K562 (cell line): ENCODE data around the gene CATSPER1. TPM values are rescaled to one million over a fixed set of nuclear protein-coding genes. Genes with fewer than 3 reads are reported as not detected.

ENCODE experiments used
- CBFA2T3 ChIP-seq: fragments of 450-650 bp; IDR thresholded peaks from 2 replicates; pipeline ENCODE4 v1.6.1; 2017
- CBFB ChIP-seq: sonication (generic); formaldehyde crosslinking; IDR thresholded peaks from 2 replicates; pipeline ENCODE4 v1.4.0; 2020; ENCODE audit warnings: mild to moderate bottlenecking, missing genetic modification reagents
- CREB3 ChIP-seq: fragments of 450-650 bp; conservative IDR thresholded peaks from 2 replicates; pipeline ENCODE4 v1.6.1; 2016; ENCODE audit warnings: missing genetic modification characterization, low read depth, mild to moderate bottlenecking, missing compliant biosample characterization, moderate library complexity
- CTCFL ChIP-seq: IDR thresholded peaks from 2 replicates; pipeline ENCODE4 v1.6.1; 2011; ENCODE audit warnings: borderline replicate concordance, low read depth, mild to moderate bottlenecking, moderate library complexity, low read length; ENCODE audit not compliant: insufficient read depth, poor library complexity, severe bottlenecking
- DIDO1 ChIP-seq: fragments of 450-650 bp; IDR thresholded peaks from 2 replicates; pipeline ENCODE4 v1.6.1; 2016; ENCODE audit warnings: low read depth, missing biosample characterization, missing genetic modification characterization
- ELK3 ChIP-seq: fragments of 450-650 bp; formaldehyde crosslinking; IDR thresholded peaks from 2 replicates; pipeline ENCODE4 v1.4.0; 2020; ENCODE audit warnings: mild to moderate bottlenecking
- ETV1 ChIP-seq: fragments of 450-650 bp; conservative IDR thresholded peaks from 2 replicates; pipeline ENCODE4 v1.6.1; 2016; ENCODE audit warnings: missing genetic modification characterization, control low read depth, low read depth, missing compliant biosample characterization
- MAZ ChIP-seq, 2 experiments: fragments of 450-650 bp in 1 of 2; sonication (generic) in 1 of 2; formaldehyde crosslinking; IDR thresholded peaks in 1 of 2; conservative IDR thresholded peaks in 1 of 2; 2 replicates each; pipeline versions ENCODE4 v1.4.0 to v1.5.0; 2020; ENCODE audit warnings: mild to moderate bottlenecking in 1 of 2, missing genetic modification reagents in 1 of 2
- MTA3 ChIP-seq: fragments of 450-650 bp; formaldehyde crosslinking; IDR thresholded peaks from 2 replicates; pipeline ENCODE4 v1.6.1; 2017; ENCODE audit warnings: mild to moderate bottlenecking, borderline replicate concordance
- RBM17 ChIP-seq: fragments of 200-400 bp; formaldehyde crosslinking; IDR thresholded peaks from 2 replicates; pipeline ENCODE4 v1.6.1; 2017; ENCODE audit warnings: low read depth, mild to moderate bottlenecking, low read length, borderline replicate concordance
- RNF219 ChIP-seq: fragments of 250-450 bp; sonication (Bioruptor Pico); IDR thresholded peaks from 2 replicates; pipeline ENCODE4 v1.5.0; 2022; ENCODE audit warnings: mild to moderate bottlenecking
- SMARCA4 ChIP-seq: fragments of 450-650 bp; IDR thresholded peaks from 2 replicates; pipeline ENCODE4 v1.6.1; 2016
- TFAP4 ChIP-seq: sonication (generic); formaldehyde crosslinking; IDR thresholded peaks from 2 replicates; pipeline ENCODE4 v1.8.0; 2022; ENCODE audit warnings: missing genetic modification reagents, mild to moderate bottlenecking, moderate library complexity, borderline replicate concordance
- ZNF121 ChIP-seq: sonication (generic); formaldehyde crosslinking; conservative IDR thresholded peaks from 2 replicates; pipeline ENCODE4 v1.8.0; 2022; ENCODE audit warnings: missing genetic modification reagents
- ZNF263 ChIP-seq: sonication (generic); formaldehyde crosslinking; IDR thresholded peaks from 2 replicates; pipeline ENCODE4 v1.8.0; 2022; ENCODE audit warnings: mild to moderate bottlenecking, missing genetic modification reagents, borderline replicate concordance
- ZNF655 ChIP-seq: fragments of 250-450 bp; sonication (Bioruptor Pico); IDR thresholded peaks from 2 replicates; pipeline ENCODE4 v1.5.0; 2021
- polyA plus RNA-seq, 8 experiments: library from polyadenylated mRNA; depleted of rRNA in 4 of 8; stranded (reverse) in 5 of 8; unstranded in 3 of 8; fragments of >200 nt; fragmentation: Nextera tagmentation in 2 of 8; fragmentation: Illumina TruSeq in 1 of 8; extraction: Ambion mirVana in 2 of 8; extraction: Trizol in 1 of 8; gene quantifications; 2 replicates each; pipeline versions ENCODE4 v1.2.1 to v1.2.3, GENCODE V29; 2011 to 2014; ENCODE audit warnings: inconsistent platforms in 1 of 8, missing spikeins in 1 of 8
- total RNA-seq, 7 experiments: library from RNA; depleted of rRNA in 6 of 7; stranded (reverse); fragments of >200 nt in 6 of 7; fragmentation: Illumina TruSeq in 2 of 7; extraction: Trizol in 2 of 7; gene quantifications; 2 replicates each; pipeline versions ENCODE4 v1.2.1 to v1.2.3, GENCODE V29; 2011 to 2021; ENCODE audit warnings: low replicate concordance in 1 of 7

Gene CATSPER1
- total and polyA plus RNA-seq, 9 of the 15 experiments (the other 6 are each of a cell fraction or from before 2014, with no cell fraction given), result 0.21 to 3.3 (median 0.76) TPM

- no peak for TF ChIP-seq CTCFL
- TF ChIP-seq TFAP4 (CRISPR knock-in tag), result peak; percentile 88
- TF ChIP-seq ZNF655 (CRISPR knock-in tag), result no peak
- no peak for TF ChIP-seq DIDO1
- TF ChIP-seq ETV1, result no peak
- 0 out of 2 replicates have a peak, but pooled peaks have one; percentile 11 for TF ChIP-seq CBFA2T3
- no peak for TF ChIP-seq RBM17
- no peak for TF ChIP-seq CBFB (CRISPR knock-in tag)
- no peak for TF ChIP-seq CREB3 (tag)
- TF ChIP-seq ZNF263, result no peak
- no peak for TF ChIP-seq ELK3
- 0 out of 2 replicates have a peak, but pooled peaks have one; percentile 27 for TF ChIP-seq MTA3
- peak; percentile 69 to 77; a peak in 2 of 4 replicates for TF ChIP-seq MAZ (CRISPR knock-in tag; conservative IDR thresholded peaks at IDR 0.05 in 1 of 2, IDR thresholded peaks at IDR 0.05 in 1 of 2)
- no peak for TF ChIP-seq RNF219 (CRISPR knock-in tag)
- peak; percentile 59 for TF ChIP-seq SMARCA4
- no peak for TF ChIP-seq ZNF121 (CRISPR knock-in tag)
These were observed 5.5 kb downstream of the CATSPER1 start (continued) for GRCh38 chr11:66020618-66021357.
